ENCODE results near the gene CBFA2T2.

- TF ChIP-seq CTCF (conservative IDR thresholded peaks at IDR 0.05; ENCODE audit: low read depth, low read length), result no peak
- TF ChIP-seq EZH2 (IDR thresholded peaks at IDR 0.05; ENCODE audit: borderline replicate concordance, low read depth, low read length, poor library complexity, severe bottlenecking), result no peak
Measured at GRCh38 chr20:33475381-33476152, 14.3 kb upstream of the CBFA2T2 start.

Data from A673 (cell line).